IPS DF 6.9 (cell line): Measurements from ENCODE around the gene C1QTNF6.

Experiments used
- DNase-seq: peaks from one replicate; pipeline ENCODE4 v3.0.0-alpha.2; 2013; ENCODE audit warnings: low read depth, low spot score
- H3K27ac ChIP-seq: one replicate; pipeline ENCODE4 v1.5.1; 2013; ENCODE audit warnings: low read length, control low read depth
- H3K27me3 ChIP-seq: 2 replicates; pipeline ENCODE4 v1.6.1; 2013; ENCODE audit warnings: mild to moderate bottlenecking, low read length; ENCODE audit not compliant: control insufficient read depth, insufficient read depth
- H3K36me3 ChIP-seq: 2 replicates; pipeline ENCODE4 v1.6.1; 2013; ENCODE audit warnings: low read length; ENCODE audit not compliant: control insufficient read depth, insufficient read depth
- H3K4me1 ChIP-seq: 2 replicates; pipeline ENCODE4 v1.6.1; 2013; ENCODE audit warnings: low read length; ENCODE audit not compliant: control insufficient read depth, insufficient read depth
- H3K4me3 ChIP-seq: 2 replicates; pipeline ENCODE4 v1.5.1; 2013; ENCODE audit warnings: mild to moderate bottlenecking, low read length
- H3K9me3 ChIP-seq: 2 replicates; pipeline ENCODE4 v1.6.1; 2013; ENCODE audit warnings: low read length, inconsistent platforms; ENCODE audit not compliant: control insufficient read depth, insufficient read depth
- WGBS: extraction: QIAGEN DNeasy Blood & Tissue Kit; methylation state at CpG from one replicate; pipeline ENCODE4 v1.1.7; 2013; ENCODE audit warnings: mixed read lengths, missing lambda C conversion rate; ENCODE audit not compliant: insufficient read length, insufficient coverage; 5-methylcytosine and 5-hydroxymethylcytosine counted together

C1QTNF6 gene

GRCh38 chr22:37188901-37189466 lies 937 bp upstream of the C1QTNF6 start:
- no peak for DNase-seq
- no peaks in the 10 kb centered on the region for H3K36me3 ChIP-seq
- WGBS, result no CpG with 5 or more reads among the region's 2 CpGs
- no peaks in the 10 kb centered on the region for H3K9me3 ChIP-seq
- no peak overlapping the region for H3K27ac ChIP-seq
- no peaks in the 10 kb centered on the region; the same call in 1 of the 2 replicates for H3K27me3 ChIP-seq
- H3K4me1 ChIP-seq, result peaks cover 3% of the 10 kb centered on the region
- no peak overlapping the region for H3K4me3 ChIP-seq

GRCh38 chr22:37187552-37187890 lies 526 bp downstream of the C1QTNF6 start:
- peak overlapping the region; percentile 29; the same call in 1 of the 2 replicates for H3K4me3 ChIP-seq
- H3K36me3 ChIP-seq, result no peaks in the 10 kb centered on the region
- no CpG with 5 or more reads among the region's 5 CpGs for whole genome bisulfite sequencing
- no peaks in the 10 kb centered on the region for H3K27me3 ChIP-seq
- no peak overlapping the region for H3K27ac ChIP-seq
- H3K4me1 ChIP-seq, result peaks cover 3% of the 10 kb centered on the region
- H3K9me3 ChIP-seq, result no peaks in the 10 kb centered on the region
- DNase-seq, result no peak

GRCh38 chr22:37186997-37187522 lies 987 bp downstream of the C1QTNF6 start:
- Histone ChIP-seq H3K27ac (no peak overlapping the region), H3K4me1 (peaks cover 3% of the 10 kb centered on the region)

GRCh38 chr22:37186228-37186996 lies 1.6 kb downstream of the C1QTNF6 start:
- Histone ChIP-seq H3K36me3 (no peaks in the 10 kb centered on the region), H3K4me3 (no peak overlapping the region), H3K27me3 (no peaks in the 10 kb centered on the region), H3K27ac (no peak overlapping the region), H3K4me1 (peaks cover 3% of the 10 kb centered on the region), H3K9me3 (no peaks in the 10 kb centered on the region)
- peak; percentile 88 for DNase-seq
- WGBS, result no CpG with 5 or more reads among the region's 9 CpGs

More at GRCh38 chr22:37186997-37187522, 987 bp downstream of the C1QTNF6 start:
- H3K4me3 ChIP-seq, result no peak overlapping the region
- no peak for DNase-seq
- no peaks in the 10 kb centered on the region for H3K27me3 ChIP-seq
- no CpG with 5 or more reads among the region's 4 CpGs for WGBS
- H3K36me3 ChIP-seq, result no peaks in the 10 kb centered on the region
- H3K9me3 ChIP-seq, result no peaks in the 10 kb centered on the region

- no CpG with 5 or more reads among the region's 13 CpGs for WGBS
- peaks cover 3% of the 10 kb centered on the region for H3K4me1 ChIP-seq
Observed at GRCh38 chr22:37185646-37186227, 2.3 kb downstream of the C1QTNF6 start.

GRCh38 chr22:37184816-37185541 lies 3.1 kb downstream of the C1QTNF6 start:
- Histone ChIP-seq H3K36me3 (no peaks in the 10 kb centered on the region), H3K4me1 (peaks cover 3% of the 10 kb centered on the region)

More at GRCh38 chr22:37185646-37186227, 2.3 kb downstream of the C1QTNF6 start:
- Histone ChIP-seq H3K4me3 (no peak overlapping the region), H3K27ac (no peak overlapping the region), H3K27me3 (no peaks in the 10 kb centered on the region), H3K36me3 (no peaks in the 10 kb centered on the region), H3K9me3 (no peaks in the 10 kb centered on the region)
- no peak for DNase-seq

GRCh38 chr22:37184380-37184755 lies 3.7 kb downstream of the C1QTNF6 start:
- Histone ChIP-seq H3K4me1 (peaks cover 3% of the 10 kb centered on the region), H3K27me3 (no peaks in the 10 kb centered on the region), H3K4me3 (no peak overlapping the region), H3K9me3 (no peaks in the 10 kb centered on the region), H3K27ac (no peak overlapping the region), H3K36me3 (no peaks in the 10 kb centered on the region)
- DNase-seq, result no peak
- no CpG with 5 or more reads among the region's 12 CpGs for WGBS

More at GRCh38 chr22:37184816-37185541, 3.1 kb downstream of the C1QTNF6 start:
- no peak for DNase-seq
- no peak overlapping the region for H3K4me3 ChIP-seq
- no CpG with 5 or more reads among the region's 18 CpGs for WGBS
- no peaks in the 10 kb centered on the region for H3K9me3 ChIP-seq
- H3K27ac ChIP-seq, result no peak overlapping the region
- H3K27me3 ChIP-seq, result no peaks in the 10 kb centered on the region

GRCh38 chr22:37183432-37184379 lies 4.3 kb downstream of the C1QTNF6 start:
- H3K27ac ChIP-seq, result no peak overlapping the region
- no peaks in the 10 kb centered on the region for H3K27me3 ChIP-seq
- no peak overlapping the region for H3K4me3 ChIP-seq
- H3K36me3 ChIP-seq, result no peaks in the 10 kb centered on the region
- H3K4me1 ChIP-seq, result peaks cover 3% of the 10 kb centered on the region
- no CpG with 5 or more reads among the region's 17 CpGs for WGBS
- no peaks in the 10 kb centered on the region for H3K9me3 ChIP-seq
- no peak for DNase-seq

GRCh38 chr22:37182949-37183245 lies 5.2 kb downstream of the C1QTNF6 start:
- Histone ChIP-seq H3K27me3 (no peaks in the 10 kb centered on the region), H3K9me3 (no peaks in the 10 kb centered on the region), H3K27ac (no peak overlapping the region), H3K36me3 (no peaks in the 10 kb centered on the region), H3K4me3 (no peak overlapping the region), H3K4me1 (no peaks in the 10 kb centered on the region; the same call in none of the 2 replicates)
- no CpG with 5 or more reads among the region's 3 CpGs for WGBS
- DNase-seq, result no peak
